HG02981 (cell line): Measurements from ENCODE around the gene SSTR3.

Source experiments
- ATAC-seq: cut with Tn5 transposase; IDR thresholded peaks from one replicate; pipeline ENCODE4 v1.9.1; 2021; ENCODE audit warnings: mild to moderate bottlenecking, moderate library complexity; ENCODE audit not compliant: unreplicated experiment

SSTR3 gene

DNA sequence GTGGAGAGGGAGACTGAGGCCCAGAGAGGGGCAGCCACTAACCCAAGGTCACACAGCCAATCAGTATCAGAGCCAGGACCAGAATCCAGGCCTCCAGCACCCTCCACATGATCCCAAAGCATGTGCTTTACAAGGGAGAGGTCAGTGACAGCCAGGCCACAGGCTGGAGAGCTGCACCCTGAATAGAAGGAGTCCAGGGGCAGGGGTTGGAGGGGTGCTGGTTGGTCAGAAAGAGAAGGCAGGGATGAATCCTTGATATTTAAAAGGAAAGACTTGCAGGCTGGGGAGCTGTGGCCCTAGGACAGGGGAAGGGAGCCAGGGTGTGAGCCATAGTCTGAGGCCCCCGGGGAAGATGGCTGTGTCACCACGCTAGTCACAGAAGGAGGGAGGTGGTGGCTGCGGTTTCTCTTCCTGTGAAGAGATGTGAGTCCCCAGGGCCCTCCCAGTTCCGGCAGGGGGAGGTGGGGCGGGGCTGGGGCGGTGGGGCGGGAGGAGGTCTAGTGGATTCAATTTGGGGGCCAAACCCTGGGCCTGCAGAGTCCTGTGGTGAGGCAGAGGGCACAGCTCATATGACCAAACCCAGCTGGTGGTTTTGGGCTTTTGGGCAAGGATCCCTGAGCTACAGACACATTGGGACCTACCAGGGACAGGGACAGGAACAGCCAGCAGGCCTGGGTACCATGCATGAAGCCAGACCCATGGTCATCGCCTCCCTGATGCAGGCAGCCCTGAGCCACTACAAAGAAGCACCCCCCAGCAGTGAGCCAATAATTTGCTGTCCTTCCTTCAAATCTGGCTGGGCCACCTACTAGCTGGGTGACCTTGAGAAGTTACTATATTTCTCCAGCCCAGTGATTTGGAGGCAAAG lies 17.8 kb upstream of the SSTR3 start:
- peak; percentile 41 for ATAC-seq

DNA sequence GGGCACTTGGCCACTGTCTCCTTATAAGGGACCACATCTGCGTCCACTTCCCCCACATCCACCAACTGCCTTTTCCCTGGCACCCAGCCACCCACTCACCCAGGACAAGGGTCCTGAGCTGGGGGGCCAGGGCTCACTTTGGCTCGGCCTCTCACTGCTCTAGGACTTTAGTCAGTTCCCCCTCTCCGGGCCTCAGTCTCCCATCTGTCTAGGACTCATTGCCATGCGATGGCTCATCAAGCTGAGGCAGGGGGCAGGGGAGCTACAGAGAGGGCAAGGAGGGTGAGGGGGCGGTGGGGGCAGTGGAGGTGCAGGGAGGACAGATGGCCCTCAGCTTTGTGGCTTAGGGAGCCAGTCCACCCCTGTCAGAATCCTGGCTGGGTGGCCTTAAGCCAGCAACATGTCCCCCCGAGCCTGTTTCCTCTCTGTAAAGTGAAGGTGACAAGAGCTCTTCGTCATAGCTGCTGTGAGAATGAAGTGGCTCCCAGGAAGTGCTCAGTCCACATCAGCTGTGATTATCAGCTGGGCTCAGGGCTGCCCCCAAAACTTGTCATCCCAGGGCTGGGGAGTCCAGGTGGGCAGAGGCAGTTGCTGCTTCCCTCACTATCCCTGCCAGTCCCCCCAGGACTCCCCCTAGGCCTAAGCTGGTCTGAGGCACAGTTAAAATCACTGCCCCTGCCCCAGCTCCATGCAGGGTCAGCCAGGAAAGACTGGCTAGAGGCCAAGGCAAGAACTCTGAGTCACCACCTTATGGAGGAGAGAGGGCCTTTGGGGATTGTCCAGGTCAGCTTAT lies 16.9 kb upstream of the SSTR3 start:
- ATAC-seq: no peak

DNA sequence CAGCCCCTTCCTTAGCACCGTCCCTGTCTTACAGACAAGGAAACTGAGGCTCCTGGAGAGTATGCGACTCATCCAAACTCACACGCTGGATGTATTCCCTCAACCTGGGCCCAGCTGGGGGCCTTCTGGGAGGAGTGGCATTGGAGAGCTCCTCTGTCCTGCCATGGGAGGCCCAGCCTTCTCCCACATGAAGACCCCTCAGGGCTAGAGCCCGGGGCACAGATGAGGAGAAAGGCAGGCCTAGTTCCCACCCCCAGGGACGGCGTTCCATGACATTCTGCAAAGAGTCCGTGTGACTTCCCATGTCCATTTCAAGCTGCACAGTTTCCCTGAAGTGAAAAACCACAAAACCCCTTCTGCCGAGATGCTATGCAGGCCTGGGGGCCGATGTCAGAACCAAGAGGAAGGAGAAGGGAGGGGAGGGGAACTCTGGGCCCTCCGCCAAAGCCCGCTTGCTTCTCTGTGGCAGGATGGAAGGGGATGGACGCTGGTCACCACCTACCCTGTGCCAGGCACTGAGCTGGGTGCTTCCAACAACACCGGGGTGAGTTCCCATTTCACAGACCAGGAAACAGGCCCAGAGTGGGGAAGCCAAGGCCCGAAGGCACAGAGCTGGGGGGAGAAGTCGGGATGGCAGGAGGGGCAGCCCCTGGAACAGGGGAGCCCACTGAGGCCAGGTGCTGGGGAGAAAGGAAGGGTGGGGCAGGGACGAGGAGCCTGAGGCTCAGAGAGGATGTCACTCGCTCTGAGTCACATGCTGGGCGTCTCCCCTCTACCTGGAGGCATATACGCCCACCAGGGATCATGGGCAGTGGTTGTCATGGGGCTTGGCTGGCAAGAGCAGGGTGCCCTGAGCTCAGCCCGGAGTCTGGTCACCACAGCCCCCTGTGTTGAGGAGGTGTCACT lies 16.1 kb upstream of the SSTR3 start:
- ATAC-seq: no peak

DNA sequence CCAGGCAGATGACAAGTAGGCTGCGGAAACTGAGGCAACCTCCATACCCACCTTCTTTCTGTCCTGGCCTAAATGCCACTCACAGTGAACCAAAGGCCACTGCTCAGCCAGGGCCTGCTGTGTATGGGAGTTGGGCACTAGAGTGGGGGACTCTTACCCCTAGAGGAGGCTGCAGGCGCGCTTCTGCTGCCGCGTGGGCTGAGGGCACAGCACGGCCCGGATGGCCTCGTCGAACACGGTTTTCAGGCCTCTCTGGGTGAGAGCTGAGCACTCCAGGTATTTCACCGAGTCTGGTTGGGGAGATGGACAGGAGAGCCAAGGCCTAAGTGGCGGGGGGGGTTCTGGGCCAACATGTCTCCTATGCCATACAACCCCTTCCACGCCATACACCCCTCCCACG lies 14.2 kb upstream of the SSTR3 start:
- ATAC-seq: no peak

DNA sequence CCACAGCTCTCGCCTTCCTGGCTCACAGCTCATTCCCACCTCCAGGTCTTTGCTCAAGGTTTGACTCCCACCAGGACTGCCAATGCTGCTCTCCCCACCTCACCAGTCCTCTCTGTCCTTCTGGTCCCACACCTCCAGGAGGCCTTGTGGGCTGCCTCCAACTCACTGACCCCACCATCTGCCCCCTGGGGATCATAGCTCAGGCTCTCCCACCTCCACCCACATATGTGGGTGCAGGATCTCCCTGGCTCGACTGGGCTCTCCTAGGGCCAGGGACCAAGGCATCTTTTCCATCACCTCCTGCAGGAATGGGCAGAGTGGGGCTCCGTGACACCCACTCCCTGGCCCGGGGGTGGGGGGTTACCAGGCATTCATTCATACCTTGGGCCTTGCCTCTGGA lies 13.8 kb upstream of the SSTR3 start:
- no peak for ATAC-seq

DNA sequence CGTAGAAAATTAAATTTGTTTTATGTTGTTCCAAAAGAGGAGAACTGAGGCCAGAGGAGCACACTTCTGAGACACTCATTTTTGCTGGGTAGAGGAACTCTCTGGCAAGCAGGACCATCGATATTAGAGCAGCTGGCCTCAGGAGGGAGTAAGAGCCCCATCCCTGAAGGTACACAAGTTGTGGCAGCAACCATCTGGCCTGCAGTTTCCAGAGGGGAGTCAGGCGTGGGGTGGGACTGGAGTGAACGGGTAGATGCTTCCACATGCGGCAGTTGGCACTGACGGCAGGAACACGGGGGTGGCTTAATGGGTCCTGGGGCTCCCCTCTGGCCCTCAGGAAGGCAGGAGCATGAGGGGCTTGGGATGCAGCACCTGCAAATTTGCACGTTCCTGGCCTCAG lies 13.2 kb upstream of the SSTR3 start:
- no peak for ATAC-seq

DNA sequence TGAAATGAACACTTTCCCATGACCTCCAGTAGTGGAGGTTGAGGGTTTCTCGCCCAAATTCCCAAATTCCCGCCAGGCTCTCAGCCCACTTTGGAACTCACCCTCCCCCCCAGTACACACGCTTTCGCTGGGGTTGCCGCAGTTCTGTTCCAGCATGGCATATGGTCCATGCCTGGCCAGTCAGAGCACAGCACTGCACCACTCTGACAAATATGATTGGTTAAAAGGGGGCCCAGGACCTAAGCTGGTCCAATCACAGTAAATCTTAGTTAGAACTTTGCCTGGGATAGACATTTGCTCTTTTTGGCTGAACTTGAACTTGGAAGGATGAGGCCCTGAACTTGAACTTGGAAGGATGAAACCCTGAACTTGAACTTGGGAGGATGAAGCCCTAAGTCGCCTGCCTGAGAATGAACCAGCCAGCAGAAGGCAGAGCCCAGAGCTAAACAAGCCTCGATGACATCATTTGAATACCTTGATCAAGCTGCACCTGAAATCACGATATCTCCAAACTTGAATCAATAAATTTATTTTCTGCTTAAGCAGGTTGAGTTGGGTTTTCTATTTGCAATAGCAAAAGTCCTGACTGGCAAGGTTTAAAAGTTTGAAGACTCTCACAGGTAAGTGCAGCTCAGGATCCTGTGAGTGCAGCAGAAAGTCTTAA lies 12.6 kb upstream of the SSTR3 start:
- ATAC-seq: no peak

DNA sequence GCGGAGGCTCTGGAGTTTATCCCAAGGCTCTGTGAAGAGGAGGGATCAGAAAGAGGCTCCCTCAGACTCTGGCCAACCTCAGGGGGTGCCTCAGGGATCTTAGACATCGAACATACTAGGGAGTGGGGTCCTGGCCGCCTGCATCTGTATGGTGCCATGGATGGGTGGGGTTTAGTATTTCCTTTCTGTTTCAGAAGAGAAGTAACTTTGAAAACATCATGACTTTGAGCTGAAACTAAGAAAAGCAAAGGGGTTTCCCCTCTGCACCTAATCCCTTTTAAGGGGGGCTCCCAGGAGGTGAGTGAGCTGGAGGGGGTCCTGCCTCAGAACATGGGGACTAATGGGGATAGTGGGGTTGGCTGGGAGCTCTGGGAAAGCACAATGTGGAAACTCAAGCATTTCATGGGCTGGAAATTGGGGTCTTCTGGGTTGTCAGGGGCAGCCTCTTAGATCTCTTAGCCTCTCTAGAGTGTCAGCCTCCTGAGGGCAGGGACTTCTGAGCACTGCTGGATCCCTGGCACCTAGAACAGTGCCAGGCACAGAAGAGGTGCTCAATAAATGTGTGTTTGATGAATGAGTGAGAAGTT lies 11.8 kb upstream of the SSTR3 start:
- ATAC-seq: no peak

DNA sequence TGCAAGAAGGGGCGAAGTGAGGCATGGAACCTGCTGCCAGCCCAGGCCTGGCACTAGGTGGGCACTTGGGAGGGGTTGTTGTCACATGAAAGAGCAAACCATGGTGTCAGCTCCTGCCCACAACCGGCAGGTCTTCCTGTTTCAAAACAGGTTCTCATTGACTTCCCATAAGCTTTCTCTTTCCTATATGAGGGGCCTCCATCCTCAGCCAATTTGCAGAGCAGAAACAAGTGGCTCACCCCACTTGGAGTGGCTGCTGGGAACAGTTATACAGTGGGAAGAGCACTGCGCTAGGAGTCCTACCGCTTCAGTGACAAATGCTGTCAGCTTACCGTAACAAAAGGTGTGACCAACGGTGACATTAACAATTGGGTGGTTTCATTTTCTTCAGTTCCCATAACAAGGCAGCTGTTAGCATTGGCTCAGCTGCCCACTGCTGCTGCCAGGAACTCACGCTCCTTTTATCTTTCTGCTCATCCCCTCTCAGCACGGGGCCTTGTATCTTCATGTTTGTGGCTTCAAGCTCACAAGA lies 10.2 kb upstream of the SSTR3 start:
- no peak for ATAC-seq

DNA sequence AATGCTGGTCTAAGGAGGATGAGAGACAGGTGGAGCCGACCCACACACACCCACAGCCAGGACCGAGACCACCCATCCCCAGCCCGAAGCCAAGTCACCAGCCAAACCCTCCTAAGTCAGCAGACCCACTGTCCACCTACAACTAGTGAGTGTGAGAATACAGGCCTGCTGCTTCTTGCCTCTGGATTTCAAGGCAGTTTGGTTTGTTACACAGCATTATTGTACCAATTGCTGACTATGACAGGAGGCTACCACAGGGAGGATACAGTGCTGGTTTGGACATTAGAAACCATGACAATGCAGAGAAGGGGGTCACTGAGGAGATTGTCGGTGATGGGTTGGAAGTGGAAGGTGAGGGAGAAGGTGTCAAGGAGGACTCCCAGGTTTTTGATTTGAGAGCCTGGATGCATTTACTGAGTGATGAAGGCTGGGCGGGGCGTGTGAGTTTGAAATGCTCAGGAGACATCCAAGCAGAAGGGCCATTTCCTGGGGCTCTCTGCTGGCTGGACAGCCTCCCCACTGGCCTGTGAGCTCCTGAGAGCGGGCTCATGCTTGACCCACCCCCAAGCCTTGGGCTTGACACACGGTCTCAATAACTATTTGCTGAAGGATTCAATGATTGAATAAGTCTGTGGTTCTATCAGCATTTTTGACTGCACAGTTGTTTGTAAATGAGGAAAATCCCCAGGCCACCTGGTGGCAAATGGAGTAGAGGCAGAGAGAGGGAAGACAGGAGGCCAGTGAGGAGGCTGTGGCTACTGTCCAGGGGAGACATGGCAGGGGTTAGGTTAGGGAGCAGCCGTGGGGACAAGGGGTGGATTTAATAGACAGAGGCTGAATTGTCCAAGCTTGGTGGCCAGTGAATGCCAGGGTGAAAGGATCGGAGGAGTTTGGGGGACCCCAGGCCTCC lies 9.4 kb upstream of the SSTR3 start:
- ATAC-seq: no peak

DNA sequence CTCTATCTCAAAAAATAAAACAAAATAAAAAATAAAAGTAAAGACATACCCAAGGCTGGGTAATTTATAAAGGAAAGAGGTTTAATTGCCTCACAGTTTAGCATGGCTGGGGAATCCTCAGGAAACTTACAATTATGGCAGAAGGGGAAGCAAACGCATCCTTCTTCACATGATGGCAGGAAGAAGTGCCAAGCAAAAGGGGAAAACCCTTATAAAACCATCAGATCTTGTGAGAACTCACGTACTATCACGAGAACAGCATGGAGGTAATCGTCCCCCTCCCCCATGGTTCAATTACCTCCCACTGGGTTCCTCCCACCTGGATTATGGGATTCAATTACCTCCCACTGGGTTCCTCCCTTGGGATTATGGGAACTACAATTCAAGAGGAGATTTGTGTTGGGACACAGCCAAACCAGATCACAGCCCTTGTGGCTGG lies 8.3 kb upstream of the SSTR3 start:
- no peak for ATAC-seq

DNA sequence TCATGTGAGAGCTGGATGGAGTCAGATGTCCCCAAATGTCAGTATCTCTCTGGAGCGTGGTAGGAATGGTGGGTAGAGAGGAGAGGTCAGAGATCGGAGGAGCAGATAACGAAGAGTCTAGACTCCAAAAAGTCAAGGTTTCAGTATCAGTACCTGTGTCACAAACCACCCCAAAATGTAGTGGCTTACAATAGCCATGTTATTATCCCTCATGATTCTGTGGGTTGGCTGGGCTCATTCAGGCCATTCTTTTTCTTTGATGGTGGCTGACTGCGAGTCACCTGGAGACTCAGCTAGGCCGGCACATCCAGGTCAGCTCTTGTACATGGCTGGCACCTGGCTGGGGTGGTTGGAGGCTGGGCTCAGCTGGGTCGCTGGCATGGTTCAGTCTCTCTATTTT lies 7.3 kb upstream of the SSTR3 start:
- ATAC-seq: no peak

DNA sequence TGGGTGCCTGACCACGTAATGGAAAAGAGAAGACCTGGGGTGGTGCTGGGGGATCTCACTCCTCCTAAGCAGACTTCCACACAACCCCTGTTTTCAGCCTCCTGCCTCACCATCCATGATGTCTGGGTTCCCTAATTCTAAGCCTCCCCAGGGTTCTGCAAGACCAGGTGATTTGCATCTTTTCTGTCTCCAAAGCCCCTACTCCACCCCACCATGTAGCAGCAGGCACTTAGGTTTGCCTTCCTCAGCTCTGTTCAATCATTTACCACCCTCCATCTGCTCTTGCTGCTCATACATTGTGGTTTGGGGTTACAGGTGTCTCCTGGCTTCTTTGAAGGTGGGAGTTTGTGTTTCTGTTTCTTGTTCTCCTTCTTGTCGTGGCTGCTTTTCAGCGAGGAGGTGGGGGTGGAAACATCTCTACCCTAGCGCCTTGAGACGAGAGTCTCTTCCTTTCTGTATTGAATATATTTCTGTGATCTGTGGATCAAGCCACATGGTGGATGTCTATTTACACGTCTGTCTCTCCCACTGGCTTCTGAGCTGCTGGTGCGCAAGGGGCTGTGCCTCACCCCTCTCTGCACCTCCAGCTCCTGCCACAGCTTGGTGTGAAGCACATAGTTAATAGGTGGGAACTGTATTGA lies 6.6 kb upstream of the SSTR3 start:
- peak; percentile 75 for ATAC-seq

DNA sequence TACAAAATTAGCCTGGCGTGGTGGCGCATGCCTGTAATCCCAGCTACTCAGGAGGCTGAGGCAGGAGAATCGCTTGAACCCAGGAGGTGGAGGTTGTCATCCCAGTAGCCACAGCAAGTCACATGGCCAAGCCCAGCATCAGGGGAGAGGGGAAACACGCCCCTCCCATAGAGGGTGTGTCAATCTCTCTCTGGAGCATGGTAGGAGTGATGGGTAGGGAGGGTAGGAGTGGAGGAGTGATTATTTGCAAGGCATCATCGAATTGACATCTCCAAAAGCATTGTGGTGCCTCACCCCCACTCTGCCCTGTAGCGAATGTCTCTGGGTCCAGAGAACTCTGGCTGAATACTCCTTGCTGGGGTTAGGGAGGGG lies 6.1 kb upstream of the SSTR3 start:
- peak; percentile 25 for ATAC-seq

DNA sequence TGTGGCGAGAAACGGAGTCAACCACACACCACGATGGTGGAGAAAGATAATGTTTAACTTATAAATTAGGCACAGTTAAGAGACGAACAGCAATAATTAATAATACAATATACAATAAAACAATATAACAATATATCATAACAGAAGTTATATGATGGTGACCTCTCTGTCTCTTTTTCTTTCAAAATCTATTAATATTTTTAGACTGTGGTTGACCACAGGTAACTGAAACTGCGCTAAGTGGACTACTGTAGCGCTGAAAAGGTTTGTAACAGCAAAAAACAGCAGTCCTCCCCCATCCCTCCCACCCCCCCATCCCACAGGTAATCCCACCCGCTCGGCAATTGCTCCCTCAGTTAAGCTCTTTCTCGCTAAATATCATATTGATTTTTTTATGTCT lies 3.6 kb upstream of the SSTR3 start:
- ATAC-seq: no peak

DNA sequence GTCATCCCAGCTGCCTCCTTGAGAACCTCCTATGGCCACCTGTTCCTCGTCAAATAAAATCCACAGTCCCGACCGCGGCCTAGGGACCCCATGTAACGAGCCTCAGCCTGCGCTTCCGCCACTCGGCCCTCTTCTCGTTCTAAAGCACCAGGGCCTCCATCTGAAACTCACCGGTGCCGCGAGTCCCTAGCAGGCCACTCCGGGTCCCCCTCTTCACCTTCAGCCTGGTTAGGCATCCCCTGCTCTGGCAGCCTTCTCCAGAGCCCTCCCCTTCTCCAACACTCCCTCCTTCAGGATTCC lies 2.4 kb upstream of the SSTR3 start:
- ATAC-seq: no peak

DNA sequence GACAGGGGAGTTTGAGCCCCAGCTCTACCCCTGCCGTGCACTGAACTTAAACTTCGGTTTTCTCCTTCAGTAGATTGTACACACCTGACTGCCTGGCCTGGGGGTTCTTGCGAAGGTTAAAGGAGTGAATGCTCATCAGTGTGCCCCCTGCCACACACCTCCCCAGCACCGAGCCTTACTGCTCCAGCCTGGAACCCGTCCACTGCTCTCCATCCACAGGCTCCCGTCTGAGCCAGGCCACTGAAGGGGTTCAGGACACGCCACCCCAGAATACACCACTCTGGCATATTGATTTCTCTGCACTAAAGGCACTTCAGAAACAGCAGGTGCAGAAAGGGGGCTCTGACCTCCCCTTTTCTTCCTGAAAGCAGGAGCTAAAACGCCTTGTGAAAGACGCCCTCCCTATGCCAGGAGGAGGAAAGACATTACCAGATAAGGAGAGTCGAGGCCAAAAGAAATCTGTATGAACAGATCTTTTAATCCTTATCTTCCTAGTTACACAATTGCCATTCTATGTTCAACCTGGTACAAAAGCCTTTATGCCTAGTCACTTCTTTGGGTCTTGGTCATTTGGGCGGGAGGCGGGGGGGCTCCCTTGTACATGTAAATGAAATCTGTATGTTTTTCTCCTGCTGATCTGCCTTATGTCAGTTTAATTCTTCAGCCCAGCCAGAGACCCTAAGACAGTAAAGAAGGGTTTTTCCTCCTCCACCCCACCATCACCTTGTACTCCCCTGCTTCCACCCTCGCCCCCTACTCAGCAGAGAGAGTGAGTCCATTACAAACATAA lies 1.9 kb upstream of the SSTR3 start:
- ATAC-seq: no peak
